GM21515 (cell line): ENCODE measurements around the gene MINDY2.
"Not testable (repeated sequence)": the region's sequence is repeated elsewhere in the genome, so short reads cannot be mapped to it uniquely, and the experiment has no call there.

Experiments used
- ATAC-seq: cut with Tn5 transposase; IDR thresholded peaks from one replicate; pipeline ENCODE4 v1.9.1; 2021; ENCODE audit not compliant: unreplicated experiment

Gene MINDY2

GRCh38 chr15:58823267-58823666, 52.2 kb downstream of the MINDY2 start:
- not testable (repeated sequence) for ATAC-seq

DNA sequence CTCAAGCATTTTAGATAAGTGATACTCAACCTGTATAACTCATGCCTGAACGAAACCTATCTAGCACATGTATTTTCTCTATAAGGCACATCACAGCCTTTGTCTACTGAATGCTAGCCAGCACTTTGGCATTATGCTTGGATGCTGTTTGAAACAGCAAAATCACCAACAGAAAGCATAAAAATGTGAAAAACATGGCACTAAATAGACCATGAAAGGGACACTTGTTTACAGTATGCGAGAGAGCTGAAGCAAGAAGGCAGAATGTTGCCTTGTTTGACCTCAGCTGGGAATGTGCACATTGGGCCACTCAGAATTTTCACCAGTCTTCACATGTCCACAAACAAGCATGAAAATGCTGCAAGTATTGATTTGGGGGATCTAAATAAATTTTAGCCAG, 59.5 kb downstream of the MINDY2 start:
- ATAC-seq, result no peak

GRCh38 chr15:58833681-58834426, 62.8 kb downstream of the MINDY2 start:
- not testable (repeated sequence) for ATAC-seq

DNA sequence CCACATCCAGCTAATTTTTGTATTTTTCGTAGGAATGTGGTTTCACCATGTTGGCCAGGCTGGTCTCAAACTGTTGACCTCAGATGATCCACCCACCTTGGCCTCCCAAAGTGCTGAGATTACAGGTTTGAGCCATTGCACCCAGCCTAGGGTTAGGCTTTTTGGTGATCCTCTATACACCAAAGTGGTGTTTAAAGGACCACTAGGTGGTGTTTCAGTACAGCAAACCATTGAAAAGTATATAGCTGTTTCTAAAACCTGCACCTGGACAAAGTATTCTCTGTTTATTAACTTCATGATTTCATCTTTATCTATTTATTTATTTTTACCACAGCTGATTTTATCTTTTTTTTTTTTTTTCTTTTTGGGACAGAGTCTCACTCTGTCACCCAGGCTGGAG, 68.4 kb downstream of the MINDY2 start:
- ATAC-seq, result no peak

GRCh38 chr15:58840048-58840447, 68.9 kb downstream of the MINDY2 start:
- ATAC-seq, result no peak

- no peak for ATAC-seq
Observed at GRCh38 chr15:58842713-58843396, 71.8 kb downstream of the MINDY2 start.

GRCh38 chr15:58851205-58851604, 80.1 kb downstream of the MINDY2 start:
- not testable (repeated sequence) for ATAC-seq

DNA sequence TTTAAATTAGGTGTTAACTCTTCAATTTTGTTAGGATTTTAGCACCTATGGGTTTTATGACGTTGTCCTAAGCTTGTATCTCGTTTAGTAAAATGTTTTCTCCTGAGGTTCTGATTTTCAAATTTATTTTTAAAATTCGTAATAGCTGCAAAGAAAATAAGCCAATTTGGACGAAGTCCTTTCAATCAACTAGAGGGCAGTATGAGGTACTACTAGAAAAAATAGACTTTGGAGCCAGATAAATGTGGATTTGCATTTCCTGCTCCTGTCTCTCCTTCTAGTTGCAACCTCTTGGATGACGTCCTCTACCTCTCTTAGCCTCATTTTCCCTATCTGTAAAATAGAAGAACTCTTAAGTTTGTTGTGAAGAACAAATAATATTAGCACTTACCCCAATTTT, 81.2 kb downstream of the MINDY2 start:
- ATAC-seq, result no peak

DNA sequence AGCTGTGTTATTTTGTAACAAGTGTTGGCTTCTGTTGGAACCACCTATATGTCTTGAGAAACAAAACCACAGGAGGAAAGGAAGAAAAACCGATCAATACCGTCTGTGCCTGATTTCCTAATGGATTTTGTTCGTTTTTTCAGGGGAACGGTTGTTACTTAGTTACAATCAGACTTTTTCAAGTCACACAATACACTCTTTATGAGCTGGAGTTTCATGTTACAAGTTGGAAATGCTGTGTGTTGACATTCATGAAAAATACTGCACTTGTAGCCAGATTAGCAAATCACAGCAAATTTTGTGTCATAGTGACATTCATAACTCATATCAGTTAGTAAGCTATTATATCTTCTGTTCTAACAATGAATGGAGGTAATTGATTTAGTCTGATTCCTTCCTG, 83.5 kb downstream of the MINDY2 start:
- no peak for ATAC-seq

DNA sequence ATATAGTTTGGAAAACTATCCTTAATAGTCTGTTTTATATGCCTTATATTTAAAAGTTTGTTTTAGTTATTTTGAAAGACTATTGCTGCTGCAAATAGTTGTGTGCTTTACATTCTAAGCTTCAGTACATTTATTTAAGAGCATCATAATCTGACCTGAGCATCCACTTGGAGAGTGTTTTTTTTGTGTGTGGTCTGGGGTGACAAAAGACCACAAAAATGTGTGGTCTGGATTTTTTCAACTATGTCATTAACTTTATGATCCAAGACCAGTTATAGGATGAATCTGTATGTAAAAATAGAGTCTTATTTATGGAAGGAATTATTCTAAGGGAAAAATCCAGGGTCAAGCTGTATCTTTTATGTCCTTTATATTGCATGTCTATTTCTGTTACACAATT, 85.0 kb downstream of the MINDY2 start:
- no peak for ATAC-seq

- ATAC-seq, result not testable (repeated sequence)
Observed at GRCh38 chr15:58856621-58857020, 85.5 kb downstream of the MINDY2 start.

- ATAC-seq, result no peak
Observed at GRCh38 chr15:58862326-58862725, 91.2 kb downstream of the MINDY2 start.

GRCh38 chr15:58864602-58865424, 93.7 kb downstream of the MINDY2 start:
- no peak for ATAC-seq

- no peak for ATAC-seq
Observed at GRCh38 chr15:58865425-58865880, 94.4 kb downstream of the MINDY2 start.

GRCh38 chr15:58867926-58868325, 96.8 kb downstream of the MINDY2 start:
- no peak for ATAC-seq

GRCh38 chr15:58870451-58870850, 99.3 kb downstream of the MINDY2 start:
- no peak for ATAC-seq

DNA sequence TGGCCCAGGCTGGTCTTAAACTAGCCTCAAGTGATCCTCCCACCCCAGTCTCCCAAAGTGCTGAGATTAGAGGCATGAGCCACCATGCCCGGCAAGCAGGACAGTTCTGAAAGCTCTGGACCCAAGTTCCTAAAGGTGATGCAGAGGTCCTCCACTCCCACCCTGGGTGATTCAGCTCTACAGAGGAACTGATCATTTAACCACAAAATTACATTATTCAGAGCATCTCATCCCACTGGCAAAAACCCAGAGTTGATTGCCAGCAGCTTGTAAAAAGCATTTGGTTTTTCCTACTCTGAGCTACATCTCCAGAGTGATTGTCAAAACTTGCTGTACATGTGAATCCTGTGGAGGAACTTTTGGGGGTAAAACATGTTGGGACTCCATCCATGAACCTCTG, 102.2 kb downstream of the MINDY2 start:
- no peak for ATAC-seq

DNA sequence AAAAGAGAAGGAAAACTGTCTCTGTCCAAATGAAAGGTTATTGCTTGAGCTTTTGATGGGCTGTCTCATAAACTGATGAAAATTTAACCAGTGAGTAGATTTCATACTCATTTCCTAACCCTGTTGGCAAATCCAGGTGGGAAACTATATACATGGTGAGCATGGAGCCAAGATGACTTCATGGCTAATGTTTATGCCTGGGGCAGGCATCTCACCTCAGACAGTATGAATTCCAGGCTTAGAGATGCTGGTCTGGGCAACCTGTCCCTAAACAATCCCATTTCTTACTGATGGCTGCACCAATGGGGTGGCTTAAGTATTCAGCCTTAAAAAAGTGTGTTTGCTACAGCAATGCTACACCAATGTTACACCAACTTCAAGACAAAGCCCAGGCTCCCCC, 104.2 kb downstream of the MINDY2 start:
- ATAC-seq, result no peak

GRCh38 chr15:58876306-58877106, 105.4 kb downstream of the MINDY2 start:
- no peak for ATAC-seq

DNA sequence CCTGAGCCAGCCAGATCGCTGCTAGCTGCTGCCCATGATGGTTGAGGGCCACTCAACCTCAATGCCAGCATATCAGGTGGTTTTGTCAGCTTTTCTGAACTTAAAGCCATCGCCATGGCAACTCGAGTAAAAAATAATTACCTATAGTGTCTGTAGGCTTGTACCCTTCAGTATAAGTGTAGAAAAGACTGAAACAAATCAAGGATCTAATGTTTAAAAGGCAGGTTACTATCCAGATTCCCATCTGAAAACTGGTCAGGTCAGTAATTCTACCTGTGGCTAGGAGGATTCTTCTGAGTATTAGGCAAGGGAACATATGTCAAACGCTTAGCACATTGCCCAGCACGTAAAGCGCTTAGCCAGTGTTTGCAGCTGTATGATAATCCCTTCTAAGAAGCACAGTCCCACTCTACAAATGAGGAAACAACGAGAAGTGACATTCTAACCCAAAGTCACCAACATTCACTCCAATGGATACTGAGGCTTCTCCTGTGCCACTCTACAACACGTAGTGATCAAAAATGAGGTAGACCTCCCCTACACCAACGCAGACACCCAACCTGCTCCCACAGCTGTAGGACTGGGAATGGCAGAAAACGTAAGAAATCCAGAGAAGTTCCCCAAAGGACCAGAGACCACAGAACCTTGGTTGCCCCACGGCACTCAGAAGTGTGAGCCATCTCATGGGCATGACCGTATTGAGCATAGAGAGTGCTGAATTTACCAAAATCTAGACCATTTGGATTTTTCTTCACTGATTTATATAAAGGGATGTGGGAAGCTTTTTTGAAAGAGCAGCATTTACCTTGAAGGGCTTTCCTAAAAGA, 107.1 kb downstream of the MINDY2 start:
- ATAC-seq, result no peak
